GM13976 (cell line): ENCODE results near the gene HIGD1B.
"Not testable (repeated sequence)": the region's sequence is repeated elsewhere in the genome, so short reads cannot be mapped to it uniquely, and the experiment has no call there.

Source experiments
- DNase-seq: peaks from one replicate; pipeline ENCODE4 v3.0.0; 2012; ENCODE audit warnings: low spot score
- in situ Hi-C: fragments of 300-500 bp; cut with MboI; formaldehyde crosslinking; loops from one replicate; pipeline ENCODE4 v1.12.0; 2022; ENCODE audit warnings: low sequenced_read_pairs, mixed read lengths, inconsistent platforms; ENCODE audit not compliant: unreplicated experiment
- TF ChIP-seq, protein P1 (sequence below): IDR thresholded peaks from 2 replicates; pipeline ENCODE4 v1.5.1; 2012; ENCODE audit warnings: borderline replicate concordance, mild to moderate bottlenecking; ENCODE audit not compliant: insufficient read depth; ENCODE audit errors: extremely low read depth, missing control alignments, control extremely low read depth

HIGD1B gene

DNA sequence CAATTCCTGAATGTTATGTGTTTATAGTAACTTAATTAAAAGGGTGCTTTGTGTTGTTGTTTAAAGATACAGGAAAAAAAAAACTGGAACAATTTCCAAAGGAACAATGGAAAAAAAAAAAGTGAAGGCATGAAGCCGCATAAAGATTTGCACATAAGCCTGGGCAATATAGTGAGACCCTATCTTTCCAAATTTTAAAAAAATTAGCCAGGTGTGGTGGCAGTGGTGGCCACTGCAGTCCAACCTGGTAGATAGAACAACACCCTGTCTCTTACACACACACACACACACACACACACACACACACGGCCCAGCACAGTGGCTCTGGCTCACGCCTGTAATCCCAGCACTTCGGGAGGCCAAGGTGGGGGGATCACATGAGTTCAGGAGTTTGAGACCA is 39.5 kb upstream of the HIGD1B start:
- TF ChIP-seq, protein P1, sequence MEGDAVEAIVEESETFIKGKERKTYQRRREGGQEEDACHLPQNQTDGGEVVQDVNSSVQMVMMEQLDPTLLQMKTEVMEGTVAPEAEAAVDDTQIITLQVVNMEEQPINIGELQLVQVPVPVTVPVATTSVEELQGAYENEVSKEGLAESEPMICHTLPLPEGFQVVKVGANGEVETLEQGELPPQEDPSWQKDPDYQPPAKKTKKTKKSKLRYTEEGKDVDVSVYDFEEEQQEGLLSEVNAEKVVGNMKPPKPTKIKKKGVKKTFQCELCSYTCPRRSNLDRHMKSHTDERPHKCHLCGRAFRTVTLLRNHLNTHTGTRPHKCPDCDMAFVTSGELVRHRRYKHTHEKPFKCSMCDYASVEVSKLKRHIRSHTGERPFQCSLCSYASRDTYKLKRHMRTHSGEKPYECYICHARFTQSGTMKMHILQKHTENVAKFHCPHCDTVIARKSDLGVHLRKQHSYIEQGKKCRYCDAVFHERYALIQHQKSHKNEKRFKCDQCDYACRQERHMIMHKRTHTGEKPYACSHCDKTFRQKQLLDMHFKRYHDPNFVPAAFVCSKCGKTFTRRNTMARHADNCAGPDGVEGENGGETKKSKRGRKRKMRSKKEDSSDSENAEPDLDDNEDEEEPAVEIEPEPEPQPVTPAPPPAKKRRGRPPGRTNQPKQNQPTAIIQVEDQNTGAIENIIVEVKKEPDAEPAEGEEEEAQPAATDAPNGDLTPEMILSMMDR = no peak
- DNase-seq = no peak

DNA sequence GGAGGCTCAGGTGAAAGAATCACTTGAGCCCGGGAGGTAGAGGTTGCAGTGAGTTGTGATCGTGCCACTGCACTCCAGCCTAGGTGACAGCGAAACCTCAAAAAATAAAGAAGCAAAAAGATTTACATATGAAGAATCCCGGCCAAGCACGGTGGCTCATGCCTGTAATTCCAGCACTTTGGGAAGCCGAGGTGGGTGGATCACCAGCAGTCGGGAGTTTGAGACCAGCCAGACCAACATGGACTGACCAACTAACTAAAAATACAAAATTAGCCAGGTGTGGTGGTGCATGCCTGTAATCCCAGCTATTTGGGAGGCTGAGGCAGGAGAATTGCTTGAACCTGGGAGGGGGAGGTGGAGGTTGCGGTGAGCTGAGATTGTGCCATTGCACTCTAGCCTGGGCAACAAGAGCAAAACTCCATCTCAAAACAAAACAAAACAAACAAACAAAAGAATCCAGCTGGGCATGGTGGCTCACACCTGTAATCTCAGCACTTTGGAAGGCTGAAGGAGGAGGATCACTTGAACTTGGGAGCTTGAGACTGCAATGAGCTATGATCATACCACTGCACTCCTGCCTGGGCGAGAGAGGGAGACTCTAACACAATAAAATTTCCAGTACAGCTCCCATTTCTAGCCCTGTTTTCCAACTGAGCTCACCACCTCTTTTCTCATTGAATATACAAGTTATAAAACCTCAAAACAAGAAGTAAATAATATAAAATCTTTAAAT is 38.9 kb upstream of the HIGD1B start:
- in situ Hi-C loops, DNase-seq: not testable (repeated sequence)

More for the DNA sequence above, 39.5 kb upstream of the HIGD1B start:
- in situ Hi-C loops = no loop called here

DNA sequence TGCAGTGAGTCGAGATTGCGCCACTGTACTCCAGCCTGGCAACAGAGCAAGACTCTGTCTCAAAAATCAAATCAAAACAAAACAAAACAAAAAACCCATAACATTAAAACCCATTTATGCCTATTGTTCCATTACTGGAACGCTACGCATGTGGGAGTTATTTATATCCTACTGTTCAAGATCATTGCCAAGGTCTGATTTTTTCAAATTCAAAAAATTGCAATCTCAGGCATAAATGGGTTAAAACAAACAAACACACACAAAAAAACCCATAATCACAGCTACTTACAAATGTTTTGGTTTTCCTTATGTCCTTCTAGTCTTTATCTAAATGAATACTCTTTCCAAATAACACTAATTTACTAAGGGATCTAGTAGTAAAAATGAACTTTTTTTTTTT is 35.4 kb upstream of the HIGD1B start:
- in situ Hi-C loops = no loop called here
- TF ChIP-seq, protein P1 = no peak
- DNase-seq = no peak

DNA sequence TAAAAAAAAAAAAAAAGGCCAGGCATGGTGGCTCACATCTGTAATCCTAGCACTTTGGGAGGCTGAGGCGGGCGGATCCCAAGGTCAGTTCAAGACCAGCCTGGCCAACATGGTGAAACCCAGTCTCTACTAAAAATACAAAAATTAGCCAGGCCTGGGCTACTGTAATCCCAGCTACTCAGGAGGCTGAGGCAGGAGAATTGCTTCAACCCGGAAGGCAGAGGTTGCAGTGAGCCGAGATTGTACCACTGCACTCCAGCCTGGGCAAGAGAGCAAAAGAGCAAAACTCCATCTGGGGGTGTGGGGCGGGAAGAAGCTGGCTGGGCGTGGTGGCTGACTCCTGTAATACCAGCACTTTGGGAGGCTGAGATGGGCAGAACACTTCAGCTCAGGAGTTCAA is 29.2 kb upstream of the HIGD1B start:
- in situ Hi-C loops, DNase-seq: not testable (repeated sequence)

DNA sequence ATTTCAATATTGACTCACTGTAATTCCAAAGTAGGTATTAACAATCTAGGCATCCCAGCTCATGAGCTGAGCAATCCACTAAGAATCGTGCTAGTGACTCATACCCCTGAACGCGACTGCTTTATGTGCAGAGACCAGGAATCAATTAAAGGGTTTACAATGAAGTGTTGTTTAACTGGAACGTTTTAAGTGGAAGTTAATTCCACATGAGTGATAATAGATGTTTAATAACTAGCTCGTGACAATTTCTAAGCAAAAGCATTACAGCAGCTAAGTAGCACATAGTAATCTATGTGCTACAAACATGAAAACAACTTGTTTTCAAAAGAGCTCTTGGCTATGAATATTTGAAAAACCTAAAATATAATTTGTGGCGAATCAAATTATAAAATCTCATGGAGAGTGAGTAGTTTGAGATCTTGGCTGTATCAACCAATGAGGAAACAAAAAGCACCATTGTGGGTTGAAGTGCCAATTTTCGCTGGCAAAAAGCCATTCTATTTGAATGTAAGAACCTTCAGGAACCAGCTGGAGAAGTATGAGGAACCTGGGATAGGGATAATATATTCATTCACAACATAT is 27.0 kb upstream of the HIGD1B start:
- in situ Hi-C loops = no loop called here
- DNase-seq = no peak
- TF ChIP-seq, protein P1 = no peak

DNA sequence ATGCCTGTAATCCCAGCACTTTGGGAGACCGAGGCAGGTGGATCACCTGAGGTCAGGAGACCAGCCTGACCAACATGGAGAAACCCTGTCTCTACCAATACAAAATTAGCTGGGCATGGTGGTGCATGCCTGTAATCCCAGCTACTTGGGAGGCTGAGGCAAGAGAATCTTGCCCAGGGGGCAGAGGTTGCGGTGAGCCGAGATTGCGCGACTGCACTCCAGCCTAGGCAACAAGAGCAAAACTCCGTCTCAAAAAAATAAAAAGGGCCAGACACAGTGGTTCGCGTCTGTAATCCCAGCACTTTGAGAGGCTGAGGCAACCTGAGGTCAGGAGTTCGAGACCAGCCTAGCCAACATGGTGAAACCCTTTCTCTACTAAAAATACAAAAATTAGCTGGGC is 22.4 kb upstream of the HIGD1B start:
- in situ Hi-C loops, DNase-seq: not testable (repeated sequence)

DNA sequence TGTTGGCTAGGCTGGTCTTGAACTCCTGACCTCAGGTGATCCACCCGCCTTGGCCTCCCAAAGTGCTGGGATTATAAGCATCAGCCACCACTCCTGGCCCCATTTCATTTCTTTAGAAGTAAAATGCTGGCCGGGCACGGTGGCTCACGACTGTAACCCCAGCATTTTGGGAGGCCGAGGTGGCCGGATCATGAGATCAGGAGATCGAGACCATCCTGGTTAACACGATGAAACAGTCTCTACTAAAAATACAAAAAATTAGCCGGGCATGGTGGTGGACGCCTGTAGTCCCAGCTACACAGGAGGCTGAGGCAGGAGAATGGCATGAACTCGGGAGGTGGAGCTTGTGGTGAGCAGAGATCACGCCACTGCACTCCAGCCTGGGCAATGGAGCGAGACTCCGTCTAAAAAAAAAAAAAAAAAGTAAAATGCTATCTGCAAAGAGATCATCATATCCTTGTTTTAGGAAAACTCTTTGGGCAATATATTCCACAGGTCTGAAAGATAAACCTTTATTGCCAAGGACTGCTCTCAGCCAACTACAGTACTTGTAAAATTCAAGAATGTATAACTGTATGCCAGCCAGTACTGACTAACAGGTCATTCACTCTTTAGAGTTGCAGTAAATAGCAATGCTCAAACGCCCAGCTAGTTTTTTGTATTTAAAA is 21.4 kb upstream of the HIGD1B start:
- in situ Hi-C loops = no loop called here
- no peak for DNase-seq

DNA sequence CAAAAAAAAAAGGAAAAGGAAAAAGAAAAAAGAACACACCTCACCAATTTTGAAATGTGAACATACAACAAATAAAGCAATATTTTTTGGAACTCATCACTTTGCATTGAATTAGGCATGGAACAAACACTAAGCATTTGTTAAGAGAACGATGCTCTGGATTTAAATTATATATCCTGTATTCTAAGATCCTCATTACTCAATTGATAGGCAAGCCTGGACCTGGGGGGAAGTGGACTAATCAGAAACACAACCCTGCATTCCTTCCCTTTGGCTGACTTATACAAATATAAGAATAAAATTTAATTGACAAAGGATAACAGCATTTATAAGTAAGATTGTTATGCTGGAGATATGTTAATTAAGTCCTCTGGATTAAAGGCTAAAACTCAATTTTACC is 19.8 kb upstream of the HIGD1B start:
- DNase-seq = no peak
- in situ Hi-C loops = no loop called here
- TF ChIP-seq, protein P1 = no peak

More for the DNA sequence above, 21.4 kb upstream of the HIGD1B start:
- TF ChIP-seq, protein P1 = no peak
